HK-2 (cell line): ENCODE data around the gene LAP3.
"Not testable (repeated sequence)": the region's sequence is repeated elsewhere in the genome, so short reads cannot be mapped to it uniquely, and the experiment has no call there.

Experiments
- DNase-seq: peaks from one replicate; pipeline ENCODE4 v3.0.0-alpha.2; 2018; ENCODE audit not compliant: unreplicated experiment

The LAP3 gene

GRCh38 chr4:17562157-17562556 is 14.8 kb upstream of the LAP3 start:
- no peak for DNase-seq

GRCh38 chr4:17565846-17566245 is 11.2 kb upstream of the LAP3 start:
- DNase-seq, result no peak

DNA sequence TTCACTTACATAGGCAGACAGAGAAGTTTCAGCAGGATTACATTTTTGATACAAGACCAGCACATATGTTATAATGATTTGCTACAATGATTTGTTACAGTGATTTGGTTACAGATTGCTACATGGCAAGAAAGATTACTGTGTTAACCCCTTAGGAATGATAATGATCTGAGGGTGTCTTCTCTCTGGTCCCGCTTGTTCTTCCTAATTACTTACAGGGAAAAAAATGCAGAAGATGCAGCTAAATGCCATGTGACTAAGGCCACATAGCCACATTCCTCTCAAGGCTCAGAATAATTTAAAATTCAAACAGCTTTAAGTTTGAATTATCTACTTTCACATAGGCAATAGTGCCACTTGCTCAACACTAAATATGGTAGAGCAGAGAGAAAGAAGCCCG is 9.7 kb upstream of the LAP3 start:
- no peak for DNase-seq

DNA sequence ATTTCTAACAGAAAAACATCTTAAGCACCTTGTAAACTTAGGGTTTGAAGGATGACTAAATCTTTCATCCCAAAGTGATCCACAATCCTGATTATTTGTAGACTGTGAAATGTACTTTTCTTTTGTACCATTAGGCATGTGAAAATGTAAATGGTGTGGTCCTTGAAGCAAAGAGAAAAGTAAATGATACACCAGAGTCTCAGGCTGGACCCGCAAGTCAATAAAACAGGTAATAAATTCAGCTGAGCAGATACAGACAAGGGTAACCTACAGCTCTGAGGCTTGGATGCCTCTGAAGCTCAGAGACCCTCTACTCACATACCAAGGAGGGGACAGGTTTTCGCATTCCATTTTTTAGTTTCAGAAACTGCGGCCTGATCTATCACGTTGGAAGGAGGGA is 2.8 kb upstream of the LAP3 start:
- no peak for DNase-seq

GRCh38 chr4:17575177-17575576 is 1.8 kb upstream of the LAP3 start:
- DNase-seq, result not testable (repeated sequence)

DNA sequence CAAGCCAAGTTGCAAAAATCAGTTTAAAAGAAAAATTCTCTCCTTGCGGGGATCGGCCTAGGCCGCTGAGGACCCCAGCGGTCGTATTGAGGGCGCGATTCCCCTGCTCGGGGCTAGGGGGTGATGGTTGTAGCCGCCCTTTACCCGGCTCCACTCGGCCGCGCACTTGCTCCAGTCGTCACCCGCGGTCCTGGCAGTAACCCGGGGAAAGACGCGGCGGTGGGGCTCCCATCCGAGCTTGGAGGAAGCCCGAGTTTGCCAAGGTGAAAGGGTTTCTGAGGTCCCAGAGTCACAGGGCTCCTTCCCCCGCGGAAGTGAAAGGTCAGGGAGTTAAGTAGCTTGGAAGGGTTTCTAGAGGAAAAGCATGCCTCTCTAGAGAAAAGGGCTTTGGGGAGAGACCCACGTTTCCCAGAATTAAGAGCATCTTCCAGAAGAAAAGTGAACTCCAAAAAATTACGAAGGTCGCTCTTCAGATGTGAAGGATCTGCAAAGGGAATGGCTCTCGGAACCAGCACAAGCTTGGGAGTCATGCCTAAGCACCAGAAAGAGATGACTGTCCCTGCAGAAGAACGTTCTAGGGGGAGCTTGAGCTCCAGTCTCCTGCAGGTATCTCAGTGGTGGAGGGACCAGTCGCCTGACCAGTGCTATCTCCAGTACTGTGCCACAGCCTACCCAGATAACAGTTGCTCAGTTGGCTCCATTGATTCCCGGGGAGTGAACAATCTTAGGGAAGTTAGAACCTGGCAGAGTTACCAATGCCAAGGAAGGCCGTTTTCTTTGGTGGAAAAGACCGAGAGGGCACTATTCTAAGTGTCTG is 875 bp downstream of the LAP3 start:
- peak; percentile 28 for DNase-seq

DNA sequence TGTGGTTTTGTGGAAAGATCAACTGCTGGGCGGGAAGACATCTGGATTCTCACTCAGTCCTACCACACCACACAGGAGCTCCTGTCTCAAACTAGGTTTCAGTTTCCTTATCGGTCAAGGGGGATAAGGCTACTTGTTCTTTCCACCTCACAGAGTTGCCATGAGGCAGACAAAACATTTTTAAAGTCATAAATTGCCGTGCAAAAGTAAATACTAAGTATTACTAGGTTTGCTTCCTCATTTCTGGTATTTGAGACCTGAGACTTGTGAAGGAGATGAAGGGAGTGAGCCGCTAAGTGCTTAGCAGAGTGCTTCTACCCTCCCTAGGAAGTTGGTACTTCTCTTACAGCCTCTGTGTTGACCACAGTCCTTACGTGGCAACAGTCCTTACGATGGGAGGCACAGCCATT is 1.5 kb downstream of the LAP3 start:
- DNase-seq, result no peak

GRCh38 chr4:17580969-17581368 is 4.0 kb downstream of the LAP3 start:
- DNase-seq, result no peak

DNA sequence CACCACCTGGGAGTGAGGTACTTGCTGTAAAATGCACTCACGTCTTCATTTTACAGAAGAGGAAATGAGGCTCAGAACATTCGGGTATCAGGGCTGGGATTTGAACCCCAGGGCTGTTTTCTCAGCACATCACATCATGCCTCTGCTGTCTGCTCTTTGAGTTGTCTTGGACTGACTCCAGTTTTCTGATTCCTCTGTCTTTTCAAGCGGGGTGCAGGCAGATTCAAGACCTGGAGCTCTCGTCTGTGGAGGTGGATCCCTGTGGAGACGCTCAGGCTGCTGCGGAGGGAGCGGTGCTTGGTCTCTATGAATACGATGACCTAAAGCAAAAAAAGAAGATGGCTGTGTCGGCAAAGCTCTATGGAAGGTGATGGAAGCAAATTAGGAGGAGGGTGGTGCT is 6.3 kb downstream of the LAP3 start:
- no peak for DNase-seq

- no peak for DNase-seq
These were observed 6.9 kb downstream of the LAP3 start for GRCh38 chr4:17583941-17584340.

GRCh38 chr4:17584521-17585213 is 7.7 kb downstream of the LAP3 start:
- DNase-seq, result no peak

DNA sequence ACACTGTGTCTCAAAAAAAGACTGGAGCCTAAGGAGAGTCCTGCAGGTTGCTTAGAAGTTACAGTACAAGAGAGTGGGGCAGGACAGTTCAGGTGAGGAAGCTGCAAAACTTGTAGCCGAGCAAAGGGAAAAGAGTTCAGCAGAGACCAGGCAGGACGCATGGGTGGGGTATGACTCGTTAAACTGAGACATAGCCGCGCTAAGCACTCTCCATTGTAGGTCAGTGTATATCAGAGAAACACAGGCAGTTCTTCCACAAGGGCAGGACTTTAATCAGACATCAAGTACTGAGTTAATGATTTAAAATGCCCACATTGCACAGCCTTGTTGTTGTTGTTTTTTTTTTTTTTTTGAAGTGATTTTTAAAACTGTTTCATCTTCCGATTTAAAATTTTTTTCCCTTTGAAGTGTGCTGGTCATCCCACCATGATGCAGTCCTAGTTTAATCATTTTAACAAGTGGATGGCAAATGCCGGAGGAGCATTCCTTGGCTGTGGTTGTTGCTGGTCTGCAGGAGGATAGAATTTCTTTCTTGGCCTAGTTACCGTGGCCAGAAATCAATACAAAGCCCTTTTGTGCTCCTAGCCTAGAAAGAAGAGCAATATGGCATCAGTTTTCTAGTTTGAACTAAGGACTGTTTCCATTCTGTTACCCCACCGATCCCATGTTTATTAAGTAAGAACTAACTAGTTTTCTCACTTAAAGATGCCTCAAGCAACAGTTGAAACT is 10.3 kb downstream of the LAP3 start:
- DNase-seq, result no peak

GRCh38 chr4:17589355-17589754 is 12.4 kb downstream of the LAP3 start:
- no peak for DNase-seq

DNA sequence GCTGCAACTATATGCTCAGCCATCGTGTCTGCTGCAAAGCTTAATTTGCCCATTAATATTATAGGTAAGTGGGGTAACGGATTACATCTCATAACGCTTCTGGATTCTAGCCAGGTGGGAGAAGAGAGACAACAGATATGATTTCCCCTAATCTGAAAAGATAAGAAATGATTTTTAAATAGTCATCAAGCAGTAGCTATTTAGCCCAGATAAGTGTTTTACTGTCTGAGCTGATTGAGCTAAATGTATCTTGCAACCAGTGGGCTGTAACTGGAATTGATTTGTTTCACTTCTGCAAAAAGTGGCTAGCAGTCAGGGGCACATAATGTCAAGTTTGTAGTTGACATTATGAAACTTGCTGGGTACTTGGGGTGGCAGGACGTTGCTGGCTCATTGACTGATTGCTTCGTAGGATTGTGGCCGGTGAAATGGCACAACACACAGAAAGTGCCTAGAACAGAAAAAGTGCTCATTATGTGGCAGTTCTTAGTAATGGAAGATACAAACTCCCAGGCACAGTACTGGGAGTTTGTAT is 18.5 kb downstream of the LAP3 start:
- no peak for DNase-seq

GRCh38 chr4:17597517-17597916 is 20.5 kb downstream of the LAP3 start:
- DNase-seq, result peak; percentile 20

GRCh38 chr4:17599826-17600225 is 22.8 kb downstream of the LAP3 start:
- no peak for DNase-seq

DNA sequence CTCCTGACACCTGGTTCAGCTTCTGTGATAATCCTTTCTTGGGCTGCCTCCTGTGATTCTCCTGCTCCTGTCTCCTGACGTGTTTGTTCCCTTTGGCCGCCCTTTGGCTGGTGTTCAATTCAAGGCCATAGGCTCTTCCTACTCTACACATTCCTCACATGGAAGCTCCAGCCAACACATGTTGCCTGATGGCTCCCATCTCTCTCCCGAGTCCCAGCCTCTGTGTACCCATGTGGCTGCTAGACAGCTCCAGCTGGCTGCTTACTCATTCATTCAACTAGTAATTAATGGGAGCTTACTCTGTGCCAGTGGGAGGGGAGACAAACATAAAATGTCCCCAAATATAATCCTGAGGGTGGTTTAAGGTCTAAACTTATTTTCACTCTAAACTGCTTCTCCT is 28.2 kb downstream of the LAP3 start:
- DNase-seq, result no peak

- no peak for DNase-seq
These were observed 36.9 kb downstream of the LAP3 start for GRCh38 chr4:17613761-17614415.

- DNase-seq, result peak; percentile 96
These were observed 37.7 kb downstream of the LAP3 start, which contains the start of gene MED28 for GRCh38 chr4:17614416-17615299. Gene MED28, plus strand, starts transcription at chr4:17614641. Its CDS starts 14 bp downstream, at chr4:17614655.

GRCh38 chr4:17616283-17616682 is 39.3 kb downstream of the LAP3 start:
- no peak for DNase-seq

GRCh38 chr4:17618926-17619325 is 41.9 kb downstream of the LAP3 start:
- no peak for DNase-seq
